A549 (cell line): ENCODE measurements around the gene ADAM12.

Experiments used
- CHD2 ChIP-seq: fragments of 150-350 bp; IDR thresholded peaks from 2 replicates; pipeline ENCODE4 v1.6.1; 2014; ENCODE audit warnings: low read length; ENCODE audit not compliant: partially characterized antibody
- CTCF ChIP-seq: fragments of >200 bp; sonication (Bioruptor Twin); formaldehyde crosslinking; IDR thresholded peaks from 3 replicates; pipeline ENCODE4 v1.5.1; 2016
- EHMT2 ChIP-seq: fragments of 200-600 bp; sonication (generic); IDR thresholded peaks from 2 replicates; pipeline ENCODE4 v1.6.1; 2016; ENCODE audit warnings: antibody characterized with exemption, low read depth, mild to moderate bottlenecking, moderate library complexity
- POLR2AphosphoS2 ChIP-seq: conservative IDR thresholded peaks from 2 replicates; pipeline ENCODE4 v1.6.1; 2012; ENCODE audit warnings: low read length, improper control_type of control experiment, inconsistent platforms
- REST ChIP-seq: fragments of 200-600 bp; sonication (generic); IDR thresholded peaks from 2 replicates; pipeline ENCODE4 v1.6.1; 2016; ENCODE audit warnings: antibody characterized with exemption, mild to moderate bottlenecking, moderate library complexity

- TF ChIP-seq REST, result no peak
- TF ChIP-seq CHD2, result no peak
- TF ChIP-seq EHMT2, result no peak
- TF ChIP-seq POLR2AphosphoS2, result no peak
- TF ChIP-seq CTCF, result no peak
Measured at GRCh38 chr10:126209451-126209850, 178.8 kb downstream of the ADAM12 start.
